Tibial nerve (tissue), 3 donors: ENCODE measurements around the gene RTBDN.

Source experiments
- POLR2A ChIP-seq, 2 donors: fragments of 450-650 bp; IDR thresholded peaks; one replicate each; pipeline ENCODE4 v1.6.1; 2017; ENCODE audit warnings: antibody characterized with exemption in 2 of 2, mild to moderate bottlenecking in 2 of 2, moderate library complexity in 2 of 2
- TF ChIP-seq, protein P1 (sequence below), 5 experiments: fragments of 200-600 bp in 3 of 5; fragments of 450-650 bp in 2 of 5; sonication (generic) in 3 of 5; IDR thresholded peaks; one replicate each; pipeline ENCODE4 v1.5.1; 2016 to 2019; ENCODE audit warnings: antibody characterized with exemption in 5 of 5, mild to moderate bottlenecking in 3 of 5, moderate library complexity in 2 of 5

DNA sequence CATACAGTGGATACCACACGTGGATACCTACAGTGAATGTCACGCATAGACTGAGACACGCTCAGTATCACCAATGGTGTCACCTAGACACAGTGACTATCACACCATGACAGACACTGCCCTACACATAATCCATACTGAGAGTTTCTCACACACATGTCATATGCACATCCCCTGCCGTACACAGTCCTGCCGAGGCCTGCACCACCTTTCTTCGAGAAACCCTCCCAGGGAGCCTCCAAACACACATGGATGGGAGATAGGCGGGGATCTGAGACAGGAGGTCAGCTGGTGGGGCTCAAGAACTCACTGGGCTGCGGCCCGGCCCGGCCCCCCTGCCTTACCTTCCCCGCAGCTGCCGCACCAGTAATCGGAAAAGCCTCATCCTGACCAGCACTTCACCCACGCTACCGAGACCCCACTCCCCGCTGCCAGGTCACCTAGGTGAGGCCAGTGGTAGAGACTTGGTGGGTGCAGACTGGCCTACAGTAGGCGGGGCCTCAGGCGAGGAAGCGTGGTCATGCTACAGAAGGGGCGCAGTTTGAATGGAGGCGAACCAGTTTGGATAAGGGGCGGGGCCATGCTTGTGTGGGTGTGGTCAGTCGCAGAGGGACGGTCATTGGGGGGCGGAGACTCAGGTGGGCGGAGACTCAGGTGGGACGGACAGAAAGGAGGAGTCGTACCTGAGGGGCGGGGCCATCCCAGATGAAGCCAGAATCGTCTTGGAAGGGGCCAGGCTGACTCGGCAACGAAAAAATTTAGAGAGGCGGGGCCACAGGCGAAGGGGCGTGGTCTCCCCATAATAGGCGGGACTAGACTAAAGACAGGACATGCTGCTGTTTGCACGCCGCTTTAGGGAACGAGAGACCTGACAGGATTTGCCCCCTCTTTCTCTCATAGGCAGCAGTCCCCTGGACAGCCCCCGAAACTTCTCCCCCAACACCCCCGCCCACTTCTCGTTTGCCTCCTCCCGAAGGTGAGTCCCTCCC is 6.0 kb upstream of the RTBDN start:
- TF ChIP-seq, protein P1, sequence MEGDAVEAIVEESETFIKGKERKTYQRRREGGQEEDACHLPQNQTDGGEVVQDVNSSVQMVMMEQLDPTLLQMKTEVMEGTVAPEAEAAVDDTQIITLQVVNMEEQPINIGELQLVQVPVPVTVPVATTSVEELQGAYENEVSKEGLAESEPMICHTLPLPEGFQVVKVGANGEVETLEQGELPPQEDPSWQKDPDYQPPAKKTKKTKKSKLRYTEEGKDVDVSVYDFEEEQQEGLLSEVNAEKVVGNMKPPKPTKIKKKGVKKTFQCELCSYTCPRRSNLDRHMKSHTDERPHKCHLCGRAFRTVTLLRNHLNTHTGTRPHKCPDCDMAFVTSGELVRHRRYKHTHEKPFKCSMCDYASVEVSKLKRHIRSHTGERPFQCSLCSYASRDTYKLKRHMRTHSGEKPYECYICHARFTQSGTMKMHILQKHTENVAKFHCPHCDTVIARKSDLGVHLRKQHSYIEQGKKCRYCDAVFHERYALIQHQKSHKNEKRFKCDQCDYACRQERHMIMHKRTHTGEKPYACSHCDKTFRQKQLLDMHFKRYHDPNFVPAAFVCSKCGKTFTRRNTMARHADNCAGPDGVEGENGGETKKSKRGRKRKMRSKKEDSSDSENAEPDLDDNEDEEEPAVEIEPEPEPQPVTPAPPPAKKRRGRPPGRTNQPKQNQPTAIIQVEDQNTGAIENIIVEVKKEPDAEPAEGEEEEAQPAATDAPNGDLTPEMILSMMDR (IDR thresholded peaks at IDR 0.05), result no peak
- TF ChIP-seq POLR2A (IDR thresholded peaks at IDR 0.05), result no peak
